DND-41 (cell line): ENCODE results near the gene MOXD1.

Source experiments
- ATAC-seq: fragments of 200-7000 bp; cut with Tn5 transposase; 3 replicates; pipeline ENCODE4 v1.9.1; 2021; ENCODE audit warnings: low read depth; ENCODE audit not compliant: insufficient read depth
- DNase-seq: peaks from one replicate; pipeline ENCODE4 v3.0.0-alpha.2; 2020
- H2AFZ ChIP-seq: 2 replicates; pipeline ENCODE4 v1.6.0; 2012; ENCODE audit warnings: low read depth, low read length
- H3K27ac ChIP-seq: 2 replicates; pipeline ENCODE4 v1.5.1; 2012; ENCODE audit warnings: low read length, inconsistent platforms
- H3K27me3 ChIP-seq: fragments of 200-600 bp; sonication (generic); 2 replicates; pipeline ENCODE4 v1.6.0; 2012; ENCODE audit warnings: low read length, mild to moderate bottlenecking, inconsistent platforms; ENCODE audit not compliant: insufficient read depth, poor library complexity
- H3K36me3 ChIP-seq: 2 replicates; pipeline ENCODE4 v1.5.1; 2012; ENCODE audit warnings: low read length, inconsistent platforms; ENCODE audit not compliant: insufficient read depth
- H3K4me1 ChIP-seq: 2 replicates; pipeline ENCODE4 v1.5.1; 2012; ENCODE audit warnings: mild to moderate bottlenecking, low read length; ENCODE audit not compliant: insufficient read depth
- H3K4me2 ChIP-seq: 2 replicates; pipeline ENCODE4 v1.6.0; 2012; ENCODE audit warnings: mild to moderate bottlenecking, moderate library complexity, low read length, inconsistent platforms; ENCODE audit not compliant: insufficient read depth
- H3K4me3 ChIP-seq, 2 experiments: fragments of 200-600 bp in 1 of 2; shearing (Covaris generic) in 1 of 2; 2 replicates each; pipeline ENCODE4 v1.5.1; 2012 to 2016; ENCODE audit warnings: inconsistent platforms in 2 of 2, low read length in 2 of 2, mild to moderate bottlenecking in 2 of 2, low read depth in 1 of 2, moderate library complexity in 1 of 2
- H3K79me2 ChIP-seq: 2 replicates; pipeline ENCODE4 v1.6.0; 2012; ENCODE audit warnings: low read length, inconsistent platforms; ENCODE audit not compliant: insufficient read depth
- H3K9ac ChIP-seq: 2 replicates; pipeline ENCODE4 v1.6.0; 2012; ENCODE audit warnings: low read depth, mild to moderate bottlenecking, inconsistent platforms, low read length, moderate library complexity
- H3K9me3 ChIP-seq: 2 replicates; pipeline ENCODE4 v1.5.1; 2012; ENCODE audit warnings: low read length, moderate library complexity, mild to moderate bottlenecking, inconsistent platforms; ENCODE audit not compliant: insufficient read depth, severe bottlenecking
- H4K20me1 ChIP-seq: 2 replicates; pipeline ENCODE4 v1.6.0; 2012; ENCODE audit warnings: low read length; ENCODE audit not compliant: insufficient read depth
- EZH2 ChIP-seq: IDR thresholded peaks from 3 replicates; pipeline ENCODE4 v1.6.1; 2012; ENCODE audit warnings: borderline replicate concordance, low read depth, mild to moderate bottlenecking, moderate library complexity, low read length, inconsistent platforms; ENCODE audit not compliant: severe bottlenecking
- TF ChIP-seq, protein P1 (sequence below): IDR thresholded peaks from 2 replicates; pipeline ENCODE4 v1.5.1; 2012; ENCODE audit warnings: borderline replicate concordance, low read length, moderate library complexity, mild to moderate bottlenecking; ENCODE audit not compliant: poor library complexity, severe bottlenecking; ENCODE audit errors: extremely low read depth

Gene MOXD1

DNA sequence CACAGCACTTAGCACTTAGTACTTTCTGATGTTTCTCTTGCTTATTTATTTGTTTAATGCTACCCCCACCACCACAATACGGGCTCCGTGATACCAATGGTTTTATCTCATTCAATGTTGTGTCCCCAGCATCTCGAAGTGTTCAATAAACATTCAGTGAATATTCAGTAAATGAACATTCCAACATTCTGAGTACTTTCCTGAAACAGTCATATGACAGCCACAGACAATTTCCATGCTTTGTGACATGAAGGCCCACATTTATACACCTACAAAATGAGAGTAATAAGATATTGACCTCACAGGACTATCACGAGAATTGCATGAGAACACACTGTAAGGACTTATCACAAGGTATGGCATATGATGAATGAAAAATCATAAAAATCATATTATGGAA is 10.8 kb downstream of the MOXD1 start:
- no peak overlapping the region for H3K9ac ChIP-seq
- peaks cover 10% of the 10 kb centered on the region for H3K9me3 ChIP-seq
- no peaks in the 10 kb centered on the region for H4K20me1 ChIP-seq
- H3K27me3 ChIP-seq, result no peaks in the 10 kb centered on the region
- no peak for ATAC-seq
- no peaks in the 10 kb centered on the region for H3K79me2 ChIP-seq
- H3K4me2 ChIP-seq, result no peak overlapping the region
- no peak overlapping the region for H3K27ac ChIP-seq
- DNase-seq, result no peak
- H2AFZ ChIP-seq, result no peak overlapping the region
- H3K36me3 ChIP-seq, result no peaks in the 10 kb centered on the region
- H3K4me3 ChIP-seq, result no peak overlapping the region
- H3K4me1 ChIP-seq, result no peaks in the 10 kb centered on the region
- TF ChIP-seq, protein P1, sequence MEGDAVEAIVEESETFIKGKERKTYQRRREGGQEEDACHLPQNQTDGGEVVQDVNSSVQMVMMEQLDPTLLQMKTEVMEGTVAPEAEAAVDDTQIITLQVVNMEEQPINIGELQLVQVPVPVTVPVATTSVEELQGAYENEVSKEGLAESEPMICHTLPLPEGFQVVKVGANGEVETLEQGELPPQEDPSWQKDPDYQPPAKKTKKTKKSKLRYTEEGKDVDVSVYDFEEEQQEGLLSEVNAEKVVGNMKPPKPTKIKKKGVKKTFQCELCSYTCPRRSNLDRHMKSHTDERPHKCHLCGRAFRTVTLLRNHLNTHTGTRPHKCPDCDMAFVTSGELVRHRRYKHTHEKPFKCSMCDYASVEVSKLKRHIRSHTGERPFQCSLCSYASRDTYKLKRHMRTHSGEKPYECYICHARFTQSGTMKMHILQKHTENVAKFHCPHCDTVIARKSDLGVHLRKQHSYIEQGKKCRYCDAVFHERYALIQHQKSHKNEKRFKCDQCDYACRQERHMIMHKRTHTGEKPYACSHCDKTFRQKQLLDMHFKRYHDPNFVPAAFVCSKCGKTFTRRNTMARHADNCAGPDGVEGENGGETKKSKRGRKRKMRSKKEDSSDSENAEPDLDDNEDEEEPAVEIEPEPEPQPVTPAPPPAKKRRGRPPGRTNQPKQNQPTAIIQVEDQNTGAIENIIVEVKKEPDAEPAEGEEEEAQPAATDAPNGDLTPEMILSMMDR, result no peak
- no peak for TF ChIP-seq EZH2

DNA sequence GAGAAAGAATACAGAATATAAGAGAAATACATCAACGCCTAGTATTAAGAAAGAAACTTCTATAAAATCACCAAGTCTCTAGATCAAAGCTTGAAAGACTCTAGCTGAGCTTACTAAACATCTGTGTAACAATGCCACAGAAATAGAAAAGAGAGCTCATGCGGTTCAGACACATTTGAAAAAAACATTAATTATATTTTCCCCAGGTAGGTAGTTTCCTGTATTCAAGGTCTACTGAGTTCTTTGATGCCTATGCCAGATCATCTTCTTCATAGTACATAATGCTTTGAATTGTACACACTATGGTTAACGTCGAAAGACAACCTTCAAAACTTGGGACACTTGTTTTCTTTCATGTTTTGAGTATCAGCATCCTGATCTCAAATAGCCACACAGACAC is 11.3 kb downstream of the MOXD1 start:
- no peaks in the 10 kb centered on the region for H3K27me3 ChIP-seq
- no peak for DNase-seq
- peaks cover 9% of the 10 kb centered on the region for H3K9me3 ChIP-seq
- no peaks in the 10 kb centered on the region for H3K79me2 ChIP-seq
- H3K4me1 ChIP-seq, result no peaks in the 10 kb centered on the region
- no peak for TF ChIP-seq EZH2
- TF ChIP-seq, protein P1, result no peak
- no peaks in the 10 kb centered on the region for H4K20me1 ChIP-seq
- no peak overlapping the region for H3K4me2 ChIP-seq
- no peak overlapping the region for H3K4me3 ChIP-seq
- H3K27ac ChIP-seq, result no peak overlapping the region
- H3K9ac ChIP-seq, result no peak overlapping the region
- no peak for ATAC-seq
- H2AFZ ChIP-seq, result no peak overlapping the region
- H3K36me3 ChIP-seq, result no peaks in the 10 kb centered on the region

DNA sequence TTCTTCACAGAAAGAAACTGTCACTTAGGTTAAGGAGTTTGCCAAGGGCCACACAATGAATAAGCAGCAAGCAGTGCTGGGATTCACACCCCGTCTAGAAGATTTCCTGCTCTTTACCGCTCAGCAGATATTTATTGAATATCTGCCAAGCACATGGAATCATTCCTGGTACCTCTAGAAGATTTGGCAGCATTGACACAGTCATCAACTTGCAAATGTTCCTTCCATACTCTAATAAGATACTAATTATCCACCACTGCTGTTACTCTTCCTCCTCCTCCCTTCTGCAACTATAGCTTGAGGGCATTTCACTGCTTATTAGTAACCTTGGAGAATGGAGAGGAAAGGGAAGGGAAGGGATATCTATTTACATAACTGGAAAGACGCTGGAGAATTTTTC is 13.0 kb downstream of the MOXD1 start:
- Histone ChIP-seq H3K27ac (no peak overlapping the region), H3K27me3 (no peaks in the 10 kb centered on the region), H2AFZ (no peak overlapping the region), H3K4me3 (no peak overlapping the region), H3K36me3 (no peaks in the 10 kb centered on the region), H4K20me1 (no peaks in the 10 kb centered on the region), H3K4me1 (no peaks in the 10 kb centered on the region), H3K9me3 (no peaks in the 10 kb centered on the region), H3K79me2 (no peaks in the 10 kb centered on the region), H3K4me2 (no peak overlapping the region), H3K9ac (no peak overlapping the region)
- ATAC-seq, result no peak
- TF ChIP-seq, protein P1, result no peak
- no peak for TF ChIP-seq EZH2
- DNase-seq, result no peak

DNA sequence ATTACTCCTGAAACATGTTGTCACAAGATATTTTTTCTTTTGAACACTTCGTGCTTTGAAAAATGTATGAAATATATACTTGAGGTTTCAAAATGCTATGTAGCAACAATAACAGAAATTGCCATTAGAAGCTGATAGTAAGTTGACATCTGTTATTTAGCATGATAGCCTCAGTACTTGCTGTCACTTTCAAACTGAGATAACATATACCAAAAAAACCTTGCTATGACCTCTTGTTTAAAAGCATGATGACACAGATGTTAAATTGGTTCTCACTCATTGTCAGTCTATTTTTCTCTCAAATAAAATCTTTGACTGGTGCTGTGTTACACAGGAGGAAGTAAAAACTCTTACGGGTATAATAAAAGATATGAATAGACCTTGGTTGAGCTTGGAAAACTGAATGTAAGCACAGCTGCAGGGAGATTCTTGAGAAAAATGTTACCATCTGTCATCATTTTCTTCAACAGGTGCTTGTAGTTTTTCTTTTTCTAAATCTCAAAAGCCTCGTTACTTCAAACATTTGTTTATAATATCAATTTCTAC is 18.6 kb downstream of the MOXD1 start:
- Histone ChIP-seq H2AFZ (no peak overlapping the region), H3K4me2 (no peak overlapping the region), H3K36me3 (no peaks in the 10 kb centered on the region), H3K9ac (no peak overlapping the region), H4K20me1 (no peaks in the 10 kb centered on the region), H3K27ac (no peak overlapping the region), H3K27me3 (no peaks in the 10 kb centered on the region), H3K4me3 (peak overlapping the region in 1 of 2 experiments; percentile 6; a peak in 1 of 4 replicates), H3K79me2 (no peaks in the 10 kb centered on the region), H3K9me3 (no peaks in the 10 kb centered on the region), H3K4me1 (no peaks in the 10 kb centered on the region)
- ATAC-seq (no peak), DNase-seq (no peak)
- TF ChIP-seq EZH2, result no peak
